NCI-H2171 (cell line): ENCODE results near the gene BMERB1.
"Not testable (repeated sequence)": the region's sequence is repeated elsewhere in the genome, so short reads cannot be mapped to it uniquely, and the experiment has no call there.

Experiments
- DNase-seq: peaks from one replicate; lab custom pipeline; 2025; lab: John Stamatoyannopoulos, UW

The BMERB1 gene

DNA sequence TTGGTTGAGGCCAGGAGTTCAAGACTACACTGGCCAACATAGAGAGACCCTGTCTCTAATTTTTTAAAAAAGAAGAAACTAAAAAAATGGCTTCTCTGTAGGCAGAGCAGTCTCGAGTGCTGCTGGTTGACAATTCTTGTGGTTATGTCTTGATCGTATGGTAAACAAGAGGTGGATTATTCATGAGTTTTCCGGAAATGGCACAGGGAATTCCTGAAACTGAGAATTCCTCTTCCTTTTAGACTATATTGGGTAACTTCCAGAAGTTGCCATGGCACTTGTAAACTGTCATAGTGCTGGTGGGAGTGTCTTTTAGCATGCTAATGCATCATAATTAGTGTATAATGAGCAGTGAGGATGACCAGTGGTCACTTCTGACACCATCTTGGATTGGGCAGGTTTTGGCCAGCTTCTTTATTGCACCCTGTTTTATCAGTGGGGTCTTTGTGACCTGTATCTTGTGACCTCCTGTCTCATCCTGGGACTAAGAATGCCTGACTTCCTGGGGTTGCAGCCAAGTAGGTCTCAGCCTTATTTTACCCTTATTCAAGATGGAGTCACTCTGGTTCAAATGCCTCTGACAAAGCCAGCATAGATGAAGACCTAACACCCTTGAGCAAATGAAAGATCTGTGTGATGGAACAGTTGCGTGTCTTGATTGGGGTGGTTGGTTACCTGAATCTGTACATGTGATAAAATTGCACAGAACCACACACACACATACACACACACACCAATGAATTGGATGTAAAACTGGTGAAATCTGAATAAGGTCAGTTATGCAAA lies 30.2 kb downstream of the BMERB1 start:
- no peak for DNase-seq

DNA sequence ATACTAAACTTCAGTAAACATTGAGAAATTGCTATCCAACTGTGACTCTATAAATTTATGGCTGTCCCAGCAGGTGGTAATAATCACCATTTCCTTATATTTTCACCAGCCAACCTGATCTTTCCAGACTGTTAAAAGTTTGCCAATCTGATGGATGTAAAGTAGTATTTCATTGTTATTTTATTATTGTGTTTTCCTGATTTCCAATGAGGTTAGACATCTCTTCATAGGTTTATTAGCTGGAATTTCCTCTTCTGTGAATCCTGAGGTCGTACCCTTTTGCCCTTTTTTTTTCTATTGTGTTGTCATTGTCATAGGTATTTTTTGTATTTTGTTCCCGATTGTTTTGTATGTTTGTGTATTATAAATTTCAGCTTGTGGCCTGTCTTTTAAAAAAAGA lies 31.7 kb downstream of the BMERB1 start:
- no peak for DNase-seq

DNA sequence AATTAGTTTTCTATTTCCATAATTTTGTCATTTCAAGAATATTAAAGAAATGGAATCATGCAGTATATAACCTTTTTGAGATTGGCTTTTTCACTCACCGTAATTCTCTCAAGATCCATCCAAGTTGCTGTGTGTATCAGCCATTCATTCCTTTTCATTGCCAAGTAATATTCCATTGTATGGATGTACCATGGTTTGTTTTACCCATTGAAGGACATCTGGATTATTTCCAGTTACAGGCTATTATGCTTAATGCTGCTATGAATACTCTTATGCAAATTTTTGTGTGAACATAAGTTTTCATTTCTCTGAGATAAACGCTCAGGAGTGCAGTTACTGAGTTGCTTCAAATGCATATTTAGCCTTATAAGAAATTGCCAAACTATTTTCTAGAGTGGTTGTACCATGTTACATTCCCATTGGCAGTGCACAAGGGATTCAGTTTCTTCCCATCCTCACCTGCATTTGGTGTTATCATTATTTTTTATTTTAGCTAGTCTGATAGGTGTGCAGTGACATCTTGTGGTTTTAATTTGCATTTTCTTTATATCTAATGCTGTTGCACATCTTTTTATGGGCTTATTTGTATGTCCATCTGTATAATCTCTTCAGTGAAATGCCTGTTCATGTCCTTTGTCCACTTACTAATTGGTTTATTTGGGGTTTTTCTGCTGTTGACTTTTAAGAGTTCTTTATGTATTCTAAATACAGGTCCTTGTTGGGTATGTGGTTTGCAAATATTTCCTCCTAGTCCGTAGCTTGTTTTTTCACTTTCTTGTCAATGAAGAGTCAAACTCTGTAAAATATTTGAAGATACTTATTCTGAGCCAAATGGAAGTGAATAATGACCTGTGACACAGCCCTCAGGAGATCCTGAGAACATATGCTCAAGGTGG lies 32.7 kb downstream of the BMERB1 start:
- no peak for DNase-seq

DNA sequence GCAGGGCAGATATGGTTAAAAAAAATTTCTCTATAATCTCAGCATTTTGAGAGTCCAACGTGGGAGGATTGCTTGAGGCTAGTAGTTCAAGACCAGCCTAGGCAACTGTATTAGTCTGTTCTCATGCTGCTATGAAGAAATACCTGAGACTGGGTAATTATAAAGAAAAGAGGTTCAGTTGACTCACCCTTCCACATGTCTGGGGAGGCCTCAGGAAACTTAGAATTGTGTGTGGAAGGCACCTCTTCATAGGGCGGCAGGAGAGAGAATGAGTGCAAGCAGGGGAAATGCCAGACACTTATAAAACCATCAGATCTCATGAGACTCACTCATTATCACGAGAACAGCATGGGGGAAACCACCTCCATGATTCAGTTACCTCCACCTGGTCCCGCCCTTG lies 42.6 kb downstream of the BMERB1 start:
- not testable (repeated sequence) for DNase-seq

DNA sequence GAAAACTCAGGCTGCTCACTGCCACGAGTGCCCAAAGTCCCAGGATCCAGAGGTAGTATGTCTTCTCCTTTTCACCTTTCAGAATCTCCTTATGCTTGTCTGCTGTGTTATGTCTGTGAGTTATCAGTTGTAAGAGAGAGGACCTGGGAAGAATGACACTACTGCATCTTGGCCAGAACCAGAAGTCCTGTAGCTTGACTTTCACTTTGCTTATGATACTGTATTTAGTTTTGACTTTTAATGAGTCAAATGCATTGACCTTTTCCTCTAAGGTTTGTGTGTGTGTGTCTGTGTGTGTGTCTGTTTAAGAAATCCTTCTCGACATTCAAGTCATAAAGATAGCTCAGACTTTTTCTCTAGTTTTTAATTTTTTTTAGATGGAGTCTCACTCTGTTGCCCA lies 43.4 kb downstream of the BMERB1 start:
- DNase-seq: no peak

DNA sequence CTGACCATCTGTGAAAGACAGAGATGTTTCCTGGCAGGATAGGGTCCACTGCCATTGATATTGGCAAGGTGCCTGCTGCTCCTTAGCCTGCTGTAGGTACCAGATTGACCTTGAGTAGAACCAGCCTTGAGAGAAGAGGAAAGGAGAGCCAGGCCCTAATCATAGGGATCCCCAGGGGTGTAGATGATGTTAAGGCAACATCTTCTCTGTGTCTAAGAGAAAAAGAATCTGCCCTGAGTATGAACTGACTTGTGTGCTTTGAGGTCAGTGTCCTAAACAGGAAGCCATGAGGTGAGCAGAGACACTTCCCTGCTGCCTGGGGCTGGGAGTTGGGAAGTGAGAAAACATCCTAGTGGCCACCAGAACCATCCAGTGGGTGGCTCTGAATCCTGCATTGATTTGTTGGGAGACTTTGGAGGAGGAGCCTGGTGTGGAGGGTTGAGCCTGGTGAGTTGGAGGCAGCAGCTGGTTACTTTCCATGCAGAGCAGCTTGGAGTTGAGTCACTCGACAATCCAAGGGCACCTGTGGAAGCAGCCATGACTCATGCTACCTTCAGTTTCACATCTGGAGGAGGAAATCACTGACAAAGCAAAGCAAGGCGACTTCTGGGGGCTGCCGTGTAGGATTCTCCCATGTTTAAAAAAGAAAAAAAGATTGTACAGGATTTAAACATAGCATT lies 47.8 kb downstream of the BMERB1 start:
- no peak for DNase-seq

DNA sequence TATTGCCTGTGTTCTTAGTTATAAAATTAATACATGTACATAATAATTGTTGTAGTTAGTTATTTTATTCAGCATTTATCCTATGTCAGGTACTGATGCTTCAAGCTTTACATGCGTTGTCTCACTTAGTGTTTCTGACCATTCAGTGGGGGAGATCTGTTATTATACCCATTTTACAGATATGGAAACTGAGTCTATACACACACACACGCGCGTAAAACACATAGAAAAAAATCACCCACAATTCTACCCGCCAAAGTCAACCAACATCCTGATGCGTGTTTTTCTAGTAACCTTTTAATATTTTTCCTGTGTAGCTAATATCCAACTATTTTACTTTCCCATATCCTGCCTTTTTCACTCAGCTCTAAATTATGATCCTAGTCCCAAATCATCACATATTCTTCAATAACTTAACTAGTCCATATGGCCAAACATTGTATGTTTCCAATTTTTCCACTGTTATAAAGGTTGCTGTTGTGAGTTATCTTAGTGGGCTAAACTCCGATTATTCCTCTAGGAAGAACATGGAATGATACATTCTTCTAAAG lies 48.4 kb downstream of the BMERB1 start:
- DNase-seq: no peak

DNA sequence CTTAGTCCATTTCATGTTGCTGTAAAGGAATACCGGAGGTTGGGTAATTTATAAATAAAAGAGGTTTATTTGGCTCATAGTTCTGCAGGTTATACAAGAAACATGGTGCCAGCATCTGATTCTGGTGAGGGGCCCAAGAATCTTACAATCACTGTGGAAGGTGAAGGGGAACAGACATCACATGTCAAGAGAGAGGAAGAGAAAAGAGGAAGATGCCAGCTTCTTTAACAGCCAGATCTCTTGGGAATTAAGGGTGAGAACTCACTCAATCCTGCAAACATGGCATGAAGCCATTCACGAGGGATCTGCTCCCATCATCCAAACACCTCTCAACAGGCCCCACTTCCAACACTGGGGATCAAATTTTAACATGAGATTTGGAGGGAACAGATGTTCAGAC lies 49.5 kb downstream of the BMERB1 start:
- no peak for DNase-seq

DNA sequence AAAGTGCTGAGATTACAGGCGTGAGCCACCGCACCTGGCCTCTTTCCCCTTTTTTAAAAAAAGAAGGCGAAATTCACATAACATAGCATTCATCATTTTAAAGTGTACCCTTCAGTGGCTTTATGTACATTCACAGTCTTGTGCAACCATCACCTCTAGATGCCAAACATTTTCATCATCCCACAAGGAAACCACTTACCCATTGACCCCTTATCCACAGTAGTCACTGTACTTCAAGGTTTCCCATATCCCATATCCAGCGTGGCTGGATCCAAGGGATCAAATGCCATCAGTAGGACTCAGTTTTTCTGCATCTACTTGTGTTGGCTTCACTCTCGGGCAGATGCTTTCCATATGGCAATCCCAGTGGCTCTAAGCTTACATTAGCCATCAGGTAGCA lies 50.3 kb downstream of the BMERB1 start:
- no peak for DNase-seq

DNA sequence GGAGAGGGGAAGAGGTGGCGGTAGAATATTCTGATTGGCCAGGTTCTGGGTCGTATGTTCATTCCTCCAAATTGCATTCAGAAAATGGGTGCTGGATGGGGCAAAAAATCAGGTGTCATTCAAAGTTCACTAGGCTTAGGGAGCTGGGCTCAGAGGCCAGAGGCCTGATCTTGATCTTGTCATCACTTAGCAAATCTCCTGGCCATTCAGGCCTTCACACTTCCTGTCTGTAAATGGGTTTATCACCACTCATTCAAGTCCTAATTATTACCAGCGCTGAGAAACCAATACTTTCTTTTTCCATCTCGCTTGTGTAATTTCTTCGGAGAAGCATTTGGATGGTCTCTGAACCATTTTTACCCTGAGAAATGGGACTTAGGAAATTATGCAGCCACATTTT lies 50.8 kb downstream of the BMERB1 start:
- DNase-seq: no peak

DNA sequence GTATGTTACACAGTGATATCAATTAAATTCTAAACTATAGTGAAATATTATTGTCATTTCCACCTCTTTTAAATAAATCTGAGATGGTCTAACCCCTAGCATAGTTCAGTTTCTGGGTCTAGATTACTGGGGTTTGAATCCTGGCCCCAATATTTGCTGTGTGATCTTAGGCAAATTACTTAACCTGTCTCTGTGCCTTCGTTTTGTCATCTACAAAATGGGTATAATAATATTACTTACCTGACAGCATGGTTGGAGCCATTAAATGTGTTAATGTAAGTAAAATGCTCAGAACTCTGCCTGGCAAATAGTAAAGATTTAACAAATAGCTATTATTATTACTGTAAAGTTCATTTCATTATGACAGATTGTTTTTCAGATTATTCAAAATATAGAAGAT lies 52.3 kb downstream of the BMERB1 start:
- no peak for DNase-seq

DNA sequence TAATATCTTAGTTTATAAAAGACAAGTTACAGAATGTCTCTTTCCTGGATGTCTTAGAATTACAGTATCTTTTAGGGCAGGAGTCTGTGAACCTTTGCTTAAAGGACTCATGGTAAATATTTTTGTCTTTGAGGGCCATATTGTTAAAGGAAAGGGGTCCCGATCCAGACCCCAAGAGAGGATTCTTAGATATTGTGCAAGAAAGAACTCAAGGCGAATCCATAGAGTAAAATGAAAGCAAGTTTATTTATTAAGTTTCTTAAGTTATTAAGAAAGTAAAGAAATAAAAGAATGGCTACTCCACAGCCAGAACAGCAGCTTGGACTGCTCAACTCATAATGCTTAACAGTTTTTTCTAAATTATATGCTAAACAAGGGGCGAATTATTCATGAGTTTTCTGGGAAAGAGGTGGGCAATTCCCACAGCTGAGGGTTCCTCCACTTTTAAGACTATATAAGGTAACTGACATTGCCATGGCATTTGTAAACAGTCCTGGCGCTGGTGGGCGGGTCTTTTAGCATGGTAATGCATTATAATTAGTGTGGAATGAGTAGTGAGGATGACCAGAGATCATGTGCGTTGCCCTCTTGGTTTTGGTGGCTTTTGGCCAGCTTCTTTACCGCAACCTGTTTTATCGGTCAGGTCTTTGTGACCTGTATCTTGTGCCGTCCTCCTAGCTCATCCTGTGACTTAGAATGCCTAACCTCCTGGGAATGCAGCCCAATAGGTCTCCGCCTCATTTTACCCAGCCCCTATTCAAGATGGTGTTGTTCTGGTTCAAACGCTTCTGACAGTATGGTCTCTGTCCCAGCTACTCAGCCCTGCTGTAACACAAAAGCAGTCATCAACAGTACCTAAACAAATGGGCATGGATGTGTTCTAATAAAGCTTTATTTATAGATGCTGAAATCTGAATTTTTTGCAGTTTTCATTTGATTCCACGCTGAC lies 53.2 kb downstream of the BMERB1 start:
- DNase-seq: no peak

DNA sequence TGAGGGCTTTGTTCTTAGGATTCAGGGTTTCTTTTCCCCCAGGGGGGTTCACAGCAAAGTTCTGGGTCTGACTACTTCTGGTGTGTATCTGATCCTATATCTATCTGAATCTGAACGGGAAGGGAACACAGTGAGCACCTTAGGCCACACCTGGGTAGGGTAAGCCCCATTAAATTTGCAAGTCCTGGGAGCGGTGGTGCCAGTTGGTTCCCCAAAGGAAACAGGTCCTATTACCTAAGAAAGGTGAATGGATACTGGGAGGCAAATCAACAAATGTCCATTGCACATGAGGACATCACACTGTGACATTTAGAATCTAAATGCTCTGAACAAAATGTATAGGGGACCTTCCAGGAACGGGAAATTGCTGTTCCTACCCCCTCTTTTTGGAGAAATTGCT lies 54.6 kb downstream of the BMERB1 start:
- DNase-seq: no peak

DNA sequence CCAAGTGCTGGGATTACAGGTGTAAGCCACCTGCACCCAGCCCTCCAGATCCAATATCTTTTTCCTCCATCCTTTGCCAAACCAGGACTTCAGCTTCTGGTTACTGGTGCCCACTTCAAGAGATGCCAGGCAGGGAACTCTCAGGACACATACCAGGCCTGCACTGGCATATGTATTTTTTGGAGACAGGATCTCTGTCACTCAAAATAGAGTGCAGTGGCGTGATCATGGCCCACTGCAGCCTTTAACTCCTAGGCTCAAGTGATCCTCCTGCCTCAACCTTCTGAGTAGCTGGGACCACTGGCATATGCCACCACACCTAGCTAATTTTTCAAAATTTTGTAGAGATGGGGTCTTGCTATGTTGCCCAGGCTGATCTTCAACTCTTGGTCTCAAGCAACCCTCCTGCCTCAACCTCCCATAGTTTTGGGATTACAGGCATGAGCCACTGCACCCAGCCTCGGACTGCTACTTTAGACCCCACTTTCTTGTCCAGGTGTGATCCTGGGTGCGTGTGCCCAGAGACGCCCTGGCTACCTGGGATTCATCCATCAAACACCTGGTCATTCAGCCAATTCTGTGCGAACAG lies 55.8 kb downstream of the BMERB1 start:
- DNase-seq: no peak

DNA sequence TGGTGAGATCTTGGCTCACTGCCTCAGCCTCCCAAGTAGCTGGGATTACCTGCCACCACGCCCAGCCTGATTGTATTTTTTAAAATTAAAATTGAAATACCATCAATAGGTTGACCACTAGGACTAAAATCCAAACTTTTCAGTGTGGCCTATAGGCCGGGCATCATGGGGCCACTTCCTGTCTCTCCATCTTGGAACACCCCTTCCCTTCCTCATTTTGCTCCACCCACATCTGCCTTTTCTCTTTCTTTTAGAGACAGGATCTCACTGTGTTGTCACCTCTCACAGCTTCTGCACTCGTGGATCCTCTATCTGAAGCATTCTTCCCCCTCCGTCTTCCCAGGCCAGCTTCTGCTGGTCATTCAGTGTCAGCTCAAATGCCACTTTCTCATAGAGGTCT lies 57.0 kb downstream of the BMERB1 start:
- no peak for DNase-seq

DNA sequence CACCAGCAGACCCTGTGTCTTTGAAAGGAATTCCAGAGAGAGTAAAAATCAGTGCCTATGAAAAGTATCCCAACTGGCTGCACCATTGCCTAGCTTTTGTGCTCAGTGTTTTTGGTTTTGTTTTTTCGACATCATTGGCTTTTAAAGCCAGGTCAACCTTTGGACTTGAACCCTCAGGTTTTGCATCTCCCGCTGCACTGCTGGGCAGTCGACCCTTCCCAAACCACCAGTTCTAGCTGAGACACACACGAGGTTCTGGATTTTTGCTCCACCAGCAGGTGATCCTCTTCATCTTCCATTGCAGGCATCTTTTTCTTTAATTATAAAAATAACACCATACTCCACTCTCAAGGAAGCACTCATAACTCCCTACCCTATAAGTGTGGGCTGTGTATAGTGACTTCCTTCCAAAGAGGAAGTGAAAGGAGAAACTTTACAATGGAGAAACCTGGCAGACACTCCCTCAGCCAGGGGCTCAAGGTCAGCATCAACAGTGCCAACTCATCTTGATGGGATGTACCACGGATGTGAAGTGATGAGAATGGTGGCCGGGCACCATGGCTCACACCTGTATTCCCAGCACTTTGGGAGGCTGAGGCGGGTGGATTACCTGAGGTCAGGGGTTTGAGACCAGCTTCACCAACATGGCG lies 57.8 kb downstream of the BMERB1 start:
- DNase-seq: no peak

DNA sequence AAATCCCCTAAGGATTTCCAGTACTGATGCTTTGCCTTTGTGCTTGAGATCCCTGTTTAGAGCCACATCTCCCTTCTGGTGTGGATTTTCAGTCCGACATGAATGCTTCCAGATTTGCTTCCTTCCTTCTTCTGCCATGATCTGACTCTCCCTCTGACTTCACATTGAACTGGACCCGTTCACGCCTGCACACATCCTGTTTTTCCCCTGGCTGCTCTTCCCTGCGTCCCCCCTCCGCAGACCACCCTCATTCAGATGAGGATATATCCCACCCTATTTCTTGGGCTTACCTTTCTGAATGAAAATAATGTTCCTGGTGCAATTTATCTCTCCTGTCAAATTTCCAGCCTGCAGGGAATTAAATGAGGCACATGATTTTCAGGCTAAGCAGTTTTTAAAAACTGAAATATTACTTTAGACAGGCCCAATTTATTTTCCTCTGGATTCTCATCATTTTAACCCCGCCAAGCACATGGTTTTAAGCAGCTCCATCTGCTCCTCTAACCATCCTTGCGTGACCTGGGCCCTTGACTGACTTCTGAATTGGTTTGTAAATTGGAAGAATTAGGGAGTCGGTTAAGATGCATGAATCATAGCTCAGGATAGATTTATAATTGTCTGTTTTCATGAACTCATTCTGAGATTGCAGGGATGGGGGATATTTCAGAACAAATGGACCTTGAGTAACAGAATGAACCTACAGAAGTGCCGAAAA lies 59.2 kb downstream of the BMERB1 start:
- DNase-seq: peak; percentile 47

DNA sequence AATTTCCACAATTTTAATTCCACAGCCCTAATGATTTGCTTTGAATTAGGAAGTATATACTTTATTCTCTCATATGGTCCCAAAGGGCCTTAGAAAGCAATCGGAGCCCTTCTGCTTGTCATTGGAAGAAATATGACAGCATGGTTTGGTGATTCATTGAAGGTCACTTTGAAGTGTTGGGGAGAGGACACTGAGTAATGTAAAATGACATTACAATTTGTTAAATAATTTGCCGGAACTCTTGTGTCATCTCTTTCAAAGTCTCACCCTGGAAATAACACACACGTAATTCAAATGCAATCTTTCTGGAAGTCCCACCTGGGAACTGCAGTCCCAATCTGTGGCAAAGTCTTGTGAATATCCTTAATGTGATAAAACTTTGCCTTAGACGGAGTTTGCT lies 59.8 kb downstream of the BMERB1 start:
- DNase-seq: no peak

DNA sequence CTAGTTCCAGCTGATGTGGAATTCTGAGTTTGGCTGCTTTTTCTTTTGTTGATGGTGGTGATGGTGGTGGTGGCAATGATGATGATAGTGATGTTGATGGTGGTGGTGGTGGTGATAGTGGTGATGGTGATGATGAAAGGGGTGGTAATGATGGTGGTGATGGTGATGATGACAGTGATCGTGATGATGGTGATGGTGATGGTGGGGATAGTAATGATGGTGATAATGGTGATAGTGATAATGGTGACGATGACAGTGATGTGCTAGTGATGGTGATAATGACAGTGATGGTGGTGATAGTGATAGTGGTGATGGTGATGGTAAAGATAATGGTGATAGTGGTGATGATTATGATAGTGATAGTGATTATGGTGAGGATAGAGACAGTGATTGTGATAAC lies 61.5 kb downstream of the BMERB1 start:
- no peak for DNase-seq
